HG03095 (cell line): ENCODE data around the gene SGIP1.

Experiments used
- ATAC-seq: cut with Tn5 transposase; IDR thresholded peaks from one replicate; pipeline ENCODE4 v1.9.1; 2021; ENCODE audit warnings: moderate library complexity; ENCODE audit not compliant: unreplicated experiment

Gene SGIP1

GRCh38 chr1:66521721-66522365 lies 12.1 kb upstream of the SGIP1 start:
- no peak for ATAC-seq

DNA sequence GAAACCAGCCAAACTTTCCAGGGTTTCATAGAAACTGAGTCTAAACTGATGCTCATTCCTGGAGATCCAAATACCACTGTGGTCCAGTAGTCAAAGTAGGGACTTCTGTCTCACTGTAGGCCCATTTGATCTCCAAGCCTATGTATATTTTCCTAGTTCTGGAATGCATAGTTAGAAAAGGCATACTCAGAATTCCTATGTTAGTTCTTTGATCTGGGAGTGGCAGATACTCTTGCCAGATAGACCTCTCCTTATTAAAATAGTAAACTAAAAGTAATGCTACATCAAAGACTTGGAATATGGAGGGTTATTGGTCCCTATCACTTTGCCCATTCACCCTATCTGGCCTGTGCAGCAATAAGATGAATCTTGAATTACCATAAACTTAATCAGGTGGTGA lies 10.4 kb upstream of the SGIP1 start:
- ATAC-seq: no peak

DNA sequence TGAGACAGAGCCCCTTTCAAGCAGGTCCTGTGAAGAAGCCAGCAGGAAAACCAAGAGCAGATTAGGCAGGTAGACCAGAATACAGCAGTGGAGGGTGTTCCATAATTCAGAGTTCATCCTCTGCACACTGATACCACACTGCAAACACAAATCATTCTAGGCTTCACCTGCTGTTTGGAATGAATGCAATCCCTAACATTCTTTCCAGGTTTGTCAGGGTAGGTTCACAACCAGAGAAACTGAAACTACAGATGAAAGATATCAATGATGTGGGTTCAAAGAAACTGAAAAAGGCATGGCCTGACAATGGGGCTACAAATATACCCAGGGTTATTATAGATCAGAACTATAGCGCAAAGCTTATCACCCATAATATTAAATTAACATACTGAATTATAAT lies 8.9 kb upstream of the SGIP1 start:
- no peak for ATAC-seq

GRCh38 chr1:66526036-66526435 lies 7.9 kb upstream of the SGIP1 start:
- no peak for ATAC-seq

GRCh38 chr1:66526991-66527390 lies 7.0 kb upstream of the SGIP1 start:
- ATAC-seq: no peak

- no peak for ATAC-seq
Observed at GRCh38 chr1:66527686-66528085, 6.3 kb upstream of the SGIP1 start.

GRCh38 chr1:66528580-66528979 lies 5.4 kb upstream of the SGIP1 start:
- ATAC-seq: no peak

GRCh38 chr1:66532214-66532613 lies 1.7 kb upstream of the SGIP1 start:
- ATAC-seq: no peak

DNA sequence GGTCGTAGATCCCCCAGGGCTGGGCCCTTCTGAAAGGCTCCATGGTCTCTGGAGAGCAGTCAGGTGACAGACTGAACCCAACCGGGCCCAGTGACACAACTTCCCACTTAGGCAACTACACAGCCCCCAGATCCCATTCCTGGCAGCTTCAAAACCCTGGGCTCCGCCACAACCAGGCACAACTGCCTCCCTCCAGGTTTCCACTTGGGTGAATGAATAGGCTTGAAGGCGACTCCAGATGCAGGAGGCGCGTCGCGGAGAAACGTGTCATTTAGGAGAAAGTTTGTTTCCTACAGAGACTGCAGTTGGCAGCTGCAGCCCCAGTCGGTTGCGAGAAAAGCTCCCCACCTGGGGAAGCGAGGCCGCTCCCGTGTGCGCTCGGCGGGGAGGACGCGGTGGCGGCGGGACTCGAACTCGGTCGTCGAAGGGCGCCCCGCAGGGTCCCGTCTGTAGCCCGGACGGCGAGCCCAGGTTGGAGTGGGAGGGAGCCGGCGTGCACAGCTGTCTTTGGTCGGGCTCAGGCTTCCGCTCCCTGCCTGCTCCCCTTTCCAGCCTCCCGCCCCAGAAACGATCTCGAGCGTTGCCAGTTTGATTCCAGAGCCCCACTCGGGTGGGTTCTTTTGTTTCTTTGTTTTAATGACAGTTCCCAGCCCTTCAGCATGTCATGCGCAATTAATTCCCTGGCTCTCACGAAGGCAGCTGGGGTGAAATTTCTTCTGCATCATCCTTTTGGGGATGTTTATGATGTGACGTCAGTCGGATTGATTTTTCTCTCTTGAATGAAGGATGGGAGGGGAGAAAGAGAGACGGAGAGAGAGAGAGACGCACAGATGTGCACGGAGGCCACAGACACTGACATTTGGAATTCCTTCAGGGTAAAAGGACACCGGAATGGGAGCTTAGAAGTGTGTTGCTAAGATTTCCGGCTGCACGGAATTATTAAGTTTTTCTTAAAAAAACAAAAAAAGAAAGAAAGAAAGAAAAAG lies 862 bp upstream of the SGIP1 start:
- ATAC-seq: no peak

- ATAC-seq: no peak
Observed at GRCh38 chr1:66535061-66535460, 1.1 kb downstream of the SGIP1 start.

GRCh38 chr1:66535853-66536252 lies 1.9 kb downstream of the SGIP1 start:
- no peak for ATAC-seq

DNA sequence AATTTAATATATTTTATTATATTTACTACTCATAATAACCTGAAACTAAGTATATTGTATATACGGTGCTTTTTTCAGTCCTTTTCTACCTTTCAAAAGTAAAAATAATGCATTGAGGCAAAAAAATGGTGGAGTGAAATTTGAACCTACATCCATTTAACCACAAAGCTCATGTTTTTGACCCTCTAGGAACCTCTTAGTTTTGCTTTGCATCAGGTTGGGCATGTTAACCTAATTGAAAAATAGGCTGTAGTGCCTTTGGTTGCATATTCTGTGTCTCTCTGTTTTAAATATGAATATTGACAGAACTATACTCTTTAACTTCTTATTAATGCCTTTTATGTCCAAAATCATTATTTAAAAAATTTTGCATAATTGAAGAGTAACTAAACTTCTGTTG lies 3.8 kb downstream of the SGIP1 start:
- no peak for ATAC-seq

DNA sequence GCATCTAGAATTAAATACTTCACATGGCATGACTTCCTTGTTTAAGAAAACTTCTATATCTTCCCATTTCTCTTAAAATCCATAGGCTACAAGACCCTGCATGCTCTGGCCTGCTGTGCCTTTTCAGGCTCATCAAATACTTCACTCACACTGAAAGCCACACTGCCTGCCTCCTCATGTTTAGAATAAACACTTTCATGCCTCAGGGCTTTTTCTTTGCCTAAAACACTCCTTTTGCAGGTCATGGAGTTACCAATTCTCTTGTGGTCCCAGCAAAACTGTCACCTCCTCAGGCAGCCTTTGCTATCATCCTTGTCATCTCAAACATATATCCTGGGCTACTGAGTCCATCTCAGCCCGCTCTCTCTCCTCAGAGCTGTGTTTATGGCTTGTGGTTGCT lies 5.5 kb downstream of the SGIP1 start:
- no peak for ATAC-seq

DNA sequence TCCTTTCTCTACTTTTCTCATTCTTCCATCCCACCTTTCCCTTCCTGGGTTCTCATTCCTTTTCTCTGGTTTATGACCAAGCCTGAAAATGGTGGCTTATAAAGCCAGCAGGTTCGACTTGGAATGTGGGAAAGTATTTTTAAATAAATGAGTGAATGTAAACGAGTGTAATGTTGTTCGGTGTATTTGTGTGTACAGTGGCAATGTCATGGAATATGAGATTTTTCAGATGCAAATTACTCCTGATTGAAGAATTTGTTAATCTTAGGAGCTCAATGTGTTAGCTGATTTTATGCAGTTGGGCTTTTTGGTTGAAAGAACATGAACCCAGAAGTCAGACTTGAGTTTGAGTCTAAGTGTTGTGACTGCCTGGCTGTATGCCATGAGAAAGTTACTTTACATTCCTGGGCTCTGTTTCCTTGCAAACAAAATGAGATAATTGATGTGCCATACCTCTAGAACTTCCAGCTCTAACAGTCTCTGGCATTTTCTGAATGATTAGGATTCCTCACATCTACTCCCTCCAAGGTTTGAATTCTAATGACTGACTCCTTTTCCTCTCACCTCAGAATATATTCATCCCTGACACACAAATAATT lies 6.6 kb downstream of the SGIP1 start:
- ATAC-seq: no peak

DNA sequence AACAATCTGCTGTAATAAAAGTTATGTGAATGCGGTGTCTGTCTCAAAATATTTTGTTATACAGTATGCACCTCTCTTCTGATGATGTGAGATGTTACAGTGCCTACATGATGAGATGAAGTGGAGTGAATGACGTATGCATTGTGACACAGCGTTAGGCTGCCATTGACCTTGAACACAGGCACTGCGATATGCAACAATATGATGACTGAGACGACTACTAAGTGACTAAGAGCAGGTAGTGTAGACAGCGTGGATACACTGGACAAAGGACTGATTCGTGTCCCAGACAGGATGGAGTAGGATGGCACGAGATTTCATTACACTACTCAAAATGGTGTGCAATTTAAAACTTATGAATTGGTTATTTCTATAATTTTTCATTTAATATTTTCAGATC lies 8.4 kb downstream of the SGIP1 start:
- no peak for ATAC-seq

DNA sequence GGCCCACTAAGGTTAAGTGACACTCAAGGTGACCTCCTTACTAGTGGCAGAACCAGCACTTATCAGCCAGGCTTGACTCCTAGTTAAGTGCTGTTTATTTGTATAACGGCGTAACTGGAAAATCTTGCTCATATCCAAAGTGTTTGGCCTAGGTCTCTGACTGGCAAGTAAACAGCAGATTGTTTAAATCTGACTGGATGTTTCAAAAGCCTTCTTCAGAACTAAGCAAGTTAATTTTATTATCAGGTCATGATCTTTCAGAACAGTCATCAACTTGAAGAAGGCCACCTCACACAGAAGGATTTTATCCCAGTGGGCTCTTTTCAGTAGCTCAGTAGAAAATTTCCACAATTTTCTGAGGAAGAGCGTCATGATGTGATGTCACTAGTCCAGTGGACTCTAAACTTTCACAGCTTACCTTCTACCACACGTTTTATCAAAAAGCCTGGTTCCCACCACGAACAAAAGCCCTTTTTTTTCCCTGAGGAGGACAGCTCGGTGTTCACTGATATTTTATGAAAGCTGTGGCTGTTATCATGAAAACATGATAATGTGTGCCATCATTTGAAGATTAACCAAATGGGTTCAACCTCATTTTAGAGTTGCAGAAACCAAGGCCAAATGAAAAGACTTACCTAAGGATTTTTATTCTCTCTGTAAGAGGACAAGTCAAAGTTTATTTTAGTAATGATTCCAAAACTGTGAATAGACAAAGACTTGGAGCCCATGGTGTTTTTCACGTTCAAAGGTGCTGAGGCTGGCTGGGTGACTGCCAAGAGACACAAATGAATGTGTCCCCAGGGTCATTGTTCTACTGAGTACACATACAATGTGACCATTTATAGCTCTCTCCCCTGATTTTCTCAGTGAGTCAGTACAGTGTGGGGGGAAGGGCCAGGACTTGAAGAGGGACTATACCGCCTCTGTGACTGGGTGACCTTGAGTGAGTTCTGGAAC lies 9.1 kb downstream of the SGIP1 start:
- no peak for ATAC-seq

- no peak for ATAC-seq
Observed at GRCh38 chr1:66546047-66546810, 12.3 kb downstream of the SGIP1 start.

GRCh38 chr1:66549017-66549416 lies 15.1 kb downstream of the SGIP1 start:
- no peak for ATAC-seq

- no peak for ATAC-seq
Observed at GRCh38 chr1:66550243-66550642, 16.3 kb downstream of the SGIP1 start.

DNA sequence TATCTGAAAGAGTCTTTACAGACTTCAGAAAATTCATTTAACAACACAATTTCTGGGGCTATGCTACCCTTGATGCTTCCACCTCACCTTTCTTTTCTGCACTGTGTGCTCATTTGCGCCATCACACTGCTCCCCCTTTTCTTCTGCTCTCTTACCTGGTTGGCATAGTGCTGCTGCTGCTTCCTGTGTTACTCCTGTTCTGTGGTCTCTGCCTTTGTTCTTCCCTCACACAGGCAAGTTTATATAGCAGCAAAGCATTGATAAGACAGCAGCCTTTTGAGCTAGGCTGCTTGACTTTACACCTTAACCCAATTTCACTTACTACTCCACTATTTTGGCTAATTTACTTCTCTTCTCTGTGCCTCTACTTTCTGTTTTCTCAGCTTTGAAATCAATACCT lies 18.3 kb downstream of the SGIP1 start:
- ATAC-seq: no peak
